ENCODE measurements around the gene AFF3. TPM values are rescaled to one million over a fixed set of nuclear protein-coding genes. Genes with fewer than 3 reads are reported as not detected.

AFF3 gene
- total RNA-seq, 4 donors from 2014 or later: 9.0 to 20.2 (median 14.5) TPM

DNA sequence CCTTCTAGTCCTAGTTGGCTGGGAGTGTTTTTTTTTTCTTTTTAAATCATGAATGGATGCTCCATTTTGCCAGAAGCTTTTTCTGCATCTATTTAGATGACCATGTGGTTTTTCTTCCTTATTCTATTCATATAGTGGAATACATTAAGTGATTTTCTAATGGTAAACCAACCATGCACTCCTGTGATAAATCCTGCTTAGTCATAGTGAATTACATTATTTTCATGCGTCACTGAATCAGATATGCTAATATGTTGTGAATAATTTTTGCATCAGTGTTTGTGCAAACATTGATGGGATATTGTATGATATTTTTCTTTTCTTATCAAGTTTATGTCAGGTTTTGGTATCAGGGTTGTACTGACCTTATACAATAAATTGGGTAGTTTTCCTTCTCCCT is 423.3 kb downstream of the AFF3 start:
- no peak for DNase-seq
- Histone ChIP-seq H3K4me3 (no peak overlapping the region), H3K27me3 (no peaks in the 10 kb centered on the region), H3K36me3 (no peaks in the 10 kb centered on the region), H3K27ac (no peak overlapping the region), H3K4me1 (no peaks in the 10 kb centered on the region), H3K9me3 (peaks cover 0 to 11% of the 10 kb centered on the region in 2 donors)
- intact Hi-C loops (cut with DNase I; ENCODE audit: low total_unique reads) (no loop called here), in situ Hi-C loops (cut with MboI; ENCODE audit: low pct_ligation_motif_present in 1 of 4, low pct_unique_long_range_greater_than_20kb in 1 of 4, low sequenced_read_pairs in 3 of 4) (no loop called here)
- 70 to 96% methylated on average over 1 of the region's 1 CpG for WGBS, 2 donors (ENCODE audit: low coverage in 1 of 2)
- TF ChIP-seq POLR2AphosphoS5 (IDR thresholded peaks at IDR 0.05): no peak
- no peak for TF ChIP-seq POLR2A (IDR thresholded peaks at IDR 0.05)
- no peak for TF ChIP-seq EP300 (IDR thresholded peaks at IDR 0.05; ENCODE audit: low read depth)
- TF ChIP-seq, protein P1, sequence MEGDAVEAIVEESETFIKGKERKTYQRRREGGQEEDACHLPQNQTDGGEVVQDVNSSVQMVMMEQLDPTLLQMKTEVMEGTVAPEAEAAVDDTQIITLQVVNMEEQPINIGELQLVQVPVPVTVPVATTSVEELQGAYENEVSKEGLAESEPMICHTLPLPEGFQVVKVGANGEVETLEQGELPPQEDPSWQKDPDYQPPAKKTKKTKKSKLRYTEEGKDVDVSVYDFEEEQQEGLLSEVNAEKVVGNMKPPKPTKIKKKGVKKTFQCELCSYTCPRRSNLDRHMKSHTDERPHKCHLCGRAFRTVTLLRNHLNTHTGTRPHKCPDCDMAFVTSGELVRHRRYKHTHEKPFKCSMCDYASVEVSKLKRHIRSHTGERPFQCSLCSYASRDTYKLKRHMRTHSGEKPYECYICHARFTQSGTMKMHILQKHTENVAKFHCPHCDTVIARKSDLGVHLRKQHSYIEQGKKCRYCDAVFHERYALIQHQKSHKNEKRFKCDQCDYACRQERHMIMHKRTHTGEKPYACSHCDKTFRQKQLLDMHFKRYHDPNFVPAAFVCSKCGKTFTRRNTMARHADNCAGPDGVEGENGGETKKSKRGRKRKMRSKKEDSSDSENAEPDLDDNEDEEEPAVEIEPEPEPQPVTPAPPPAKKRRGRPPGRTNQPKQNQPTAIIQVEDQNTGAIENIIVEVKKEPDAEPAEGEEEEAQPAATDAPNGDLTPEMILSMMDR (IDR thresholded peaks at IDR 0.05): no peak

DNA sequence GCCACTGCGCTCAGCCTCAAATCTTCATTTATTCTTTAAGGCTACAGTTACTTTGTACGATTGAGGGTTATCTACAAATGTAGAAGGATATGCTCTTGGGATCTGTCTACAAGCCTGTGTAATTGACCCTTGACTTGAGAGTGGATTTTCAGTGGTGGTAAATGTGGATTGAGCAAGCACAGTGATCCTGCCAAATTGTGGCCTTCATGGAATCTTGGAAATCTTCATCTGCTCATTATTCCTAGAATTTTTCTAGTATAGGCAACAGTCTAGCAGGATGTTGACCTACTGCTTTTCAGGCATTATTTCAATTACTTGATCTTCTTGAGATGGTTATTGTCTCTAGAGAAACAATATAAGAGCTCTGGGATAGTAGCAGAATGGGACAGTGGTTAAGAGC is 426.4 kb downstream of the AFF3 start:
- TF ChIP-seq, protein P1 (IDR thresholded peaks at IDR 0.05): no peak
- TF ChIP-seq POLR2AphosphoS5 (IDR thresholded peaks at IDR 0.05): no peak
- no peak for TF ChIP-seq EP300 (IDR thresholded peaks at IDR 0.05; ENCODE audit: low read depth)
- TF ChIP-seq POLR2A (IDR thresholded peaks at IDR 0.05): no peak
- Histone ChIP-seq H3K4me1 (no peaks in the 10 kb centered on the region), H3K4me3 (no peak overlapping the region), H3K27ac (no peak overlapping the region), H3K36me3 (no peaks in the 10 kb centered on the region), H3K9me3 (no peaks in the 10 kb centered on the region), H3K27me3 (no peaks in the 10 kb centered on the region)
- in situ Hi-C loops (cut with MboI; ENCODE audit: low pct_ligation_motif_present in 1 of 4, low pct_unique_long_range_greater_than_20kb in 1 of 4, low sequenced_read_pairs in 3 of 4): no loop called here
- WGBS, 2 donors (ENCODE audit: low coverage in 1 of 2): 67 to 89% methylated on average over 1 to 2 of the region's 2 CpGs
- intact Hi-C loops (cut with DNase I; ENCODE audit: low total_unique reads): no loop called here
- no peak for DNase-seq

DNA sequence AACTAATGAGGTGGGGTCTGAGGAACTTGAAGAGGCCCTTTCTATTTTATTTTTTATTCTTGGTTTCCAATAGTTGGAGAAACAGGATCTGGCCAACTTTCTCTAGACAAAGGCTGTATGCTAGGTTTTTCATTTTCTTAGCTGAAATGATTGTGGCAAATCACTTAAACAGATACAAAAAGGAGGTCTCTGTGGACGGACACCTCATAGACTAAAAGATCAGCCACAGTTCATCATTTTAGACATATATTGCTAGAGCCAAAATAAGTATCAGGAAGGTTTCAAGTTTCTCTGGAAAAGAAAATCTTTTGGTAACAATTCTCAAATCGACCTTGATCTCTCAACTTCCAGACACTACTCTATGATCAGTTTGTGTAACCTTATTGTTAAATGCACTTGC is 428.0 kb downstream of the AFF3 start:
- DNase-seq: no peak
- H3K36me3 ChIP-seq: no peaks in the 10 kb centered on the region
- no peak overlapping the region for H3K4me3 ChIP-seq
- intact Hi-C loops (cut with DNase I; ENCODE audit: low total_unique reads) (no loop called here), in situ Hi-C loops (cut with MboI; ENCODE audit: low pct_ligation_motif_present in 1 of 4, low pct_unique_long_range_greater_than_20kb in 1 of 4, low sequenced_read_pairs in 3 of 4) (no loop called here)
- H3K27me3 ChIP-seq: no peaks in the 10 kb centered on the region
- H3K27ac ChIP-seq: no peak overlapping the region
- TF ChIP-seq EP300 (IDR thresholded peaks at IDR 0.05; ENCODE audit: low read depth) (no peak), POLR2AphosphoS5 (IDR thresholded peaks at IDR 0.05) (no peak), POLR2A (IDR thresholded peaks at IDR 0.05) (no peak)
- TF ChIP-seq, protein P1 (IDR thresholded peaks at IDR 0.05): no peak
- 75 to 84% methylated on average over 2 of the region's 2 CpGs for WGBS, 2 donors (ENCODE audit: low coverage in 1 of 2)
- no peaks in the 10 kb centered on the region for H3K4me1 ChIP-seq
- H3K9me3 ChIP-seq: no peaks in the 10 kb centered on the region

DNA sequence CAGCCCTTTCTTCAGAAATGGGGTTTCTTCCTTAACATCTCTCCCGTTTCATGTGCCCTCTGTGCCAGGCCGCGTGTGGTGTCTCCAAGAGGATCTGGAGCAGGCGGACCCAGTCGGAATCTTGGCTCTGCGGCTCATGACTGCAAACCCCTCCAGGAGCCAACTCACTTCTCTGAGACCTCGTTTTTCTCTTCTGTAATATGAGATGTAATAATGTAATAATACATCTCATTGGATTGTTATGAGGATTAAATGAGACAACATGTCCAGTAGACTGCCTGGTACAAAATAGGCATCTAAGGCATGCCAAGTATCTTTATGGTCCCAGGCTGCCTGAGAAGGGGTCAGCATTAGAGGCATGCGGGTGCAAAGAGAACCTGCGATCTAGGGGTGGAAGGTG is 431.2 kb downstream of the AFF3 start:
- intact Hi-C loops (cut with DNase I; ENCODE audit: low total_unique reads) (no loop called here), in situ Hi-C loops (cut with MboI; ENCODE audit: low pct_ligation_motif_present in 1 of 4, low pct_unique_long_range_greater_than_20kb in 1 of 4, low sequenced_read_pairs in 3 of 4) (no loop called here)
- H3K4me3 ChIP-seq: no peak overlapping the region
- no peak for DNase-seq
- H3K27ac ChIP-seq: no peak overlapping the region
- H3K9me3 ChIP-seq: no peaks in the 10 kb centered on the region
- TF ChIP-seq POLR2AphosphoS5 (IDR thresholded peaks at IDR 0.05) (no peak), EP300 (IDR thresholded peaks at IDR 0.05; ENCODE audit: low read depth) (no peak), POLR2A (IDR thresholded peaks at IDR 0.05) (no peak)
- TF ChIP-seq, protein P1 (IDR thresholded peaks at IDR 0.05): no peak
- no peaks in the 10 kb centered on the region for H3K4me1 ChIP-seq
- WGBS, 2 donors (ENCODE audit: low coverage in 1 of 2): 79% methylated on average over 2 to 9 of the region's 9 CpGs
- no peaks in the 10 kb centered on the region for H3K27me3 ChIP-seq
- H3K36me3 ChIP-seq: no peaks in the 10 kb centered on the region
